CD1c-positive myeloid dendritic cell (primary cell): ENCODE results near the gene NFE2L2.
A peak's percentile ranks its signal among the peaks of the same experiment; 100 is the strongest.
"Not testable (repeated sequence)": the region's sequence is repeated elsewhere in the genome, so short reads cannot be mapped to it uniquely, and the experiment has no call there.

Source experiments
- DNase-seq: peaks from one replicate; pipeline ENCODE4 v3.0.0-alpha.2; 2016; ENCODE audit errors: extremely low spot score

The NFE2L2 gene

DNA sequence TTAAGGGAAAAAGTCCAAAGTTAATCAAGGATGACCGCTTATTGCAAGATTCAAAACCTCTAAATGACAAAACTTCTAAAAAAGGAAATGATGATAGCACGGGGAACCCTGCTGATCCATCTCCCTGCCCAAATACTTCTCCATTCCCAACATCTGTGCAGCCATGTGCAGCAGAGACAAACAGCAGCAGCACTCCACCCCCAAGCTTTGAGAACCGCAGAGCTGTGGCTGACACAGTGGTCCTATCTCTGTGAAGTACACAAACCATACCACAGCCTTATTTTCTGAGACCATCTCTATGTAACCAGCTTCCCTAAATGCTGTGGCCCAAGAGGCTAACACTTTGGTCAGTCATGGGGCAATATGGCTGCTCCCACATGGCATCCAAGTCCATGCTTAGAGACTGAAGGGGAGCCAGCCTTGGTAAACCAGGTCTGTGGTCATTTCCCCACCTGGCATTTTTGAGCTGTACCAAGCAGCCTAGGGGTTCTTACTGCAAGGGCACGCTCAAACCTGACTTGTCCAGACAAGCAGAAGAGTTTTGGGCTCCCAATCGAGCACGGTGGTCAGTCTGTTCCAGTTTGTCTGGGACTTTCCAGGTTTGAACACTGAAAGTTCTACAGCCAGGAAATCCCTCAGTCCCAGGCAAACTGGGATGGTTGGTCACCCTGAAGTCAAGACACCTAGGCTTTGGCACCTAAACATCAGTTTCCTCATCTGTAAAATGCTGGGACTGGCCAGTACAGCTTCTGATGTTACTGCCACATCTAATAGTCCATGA lies 17.1 kb upstream of the NFE2L2 start:
- peak; percentile 90 for DNase-seq

- DNase-seq = no peak
Observed at GRCh38 chr2:177279847-177280246, 15.3 kb upstream of the NFE2L2 start.

- DNase-seq = no peak
Observed at GRCh38 chr2:177275743-177276055, 11.2 kb upstream of the NFE2L2 start.

GRCh38 chr2:177275040-177275742 lies 10.7 kb upstream of the NFE2L2 start:
- no peak for DNase-seq

DNA sequence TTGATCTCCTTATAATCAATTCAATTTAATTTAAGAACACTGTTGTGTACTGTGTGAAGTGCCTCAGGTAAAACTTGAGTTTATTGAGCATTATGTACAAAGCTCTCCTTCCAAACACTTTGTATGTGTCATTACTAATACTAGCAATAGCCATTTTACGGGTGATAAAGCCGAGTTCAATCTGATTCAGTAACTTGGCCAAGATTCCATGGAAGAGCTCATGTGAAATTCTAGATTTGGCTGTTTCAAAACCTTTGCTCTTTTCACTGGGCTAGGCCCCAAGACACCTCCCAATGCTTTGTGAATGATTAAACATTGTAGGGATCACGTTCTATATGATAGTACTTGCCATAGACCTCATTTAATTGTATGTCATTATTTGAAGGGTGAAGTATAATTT lies 8.9 kb upstream of the NFE2L2 start:
- no peak for DNase-seq

DNA sequence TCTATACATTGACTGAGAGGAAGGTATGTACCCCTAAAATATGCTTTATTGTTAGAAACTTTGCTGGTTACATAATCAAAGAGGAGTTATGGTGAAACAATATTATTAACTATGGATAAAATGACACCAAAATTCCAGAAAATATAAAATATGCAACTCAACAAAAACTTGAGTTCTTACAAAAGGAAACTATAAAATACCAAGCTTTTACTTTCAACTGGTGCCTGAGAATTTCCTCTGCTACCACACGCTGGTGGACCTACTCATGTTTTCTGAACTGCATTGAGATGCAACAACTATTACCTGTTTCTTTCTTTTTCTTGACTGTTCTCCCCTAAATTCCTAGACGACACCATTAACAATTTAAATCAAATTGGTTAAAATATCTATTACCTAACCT lies 8.2 kb upstream of the NFE2L2 start:
- DNase-seq = no peak

GRCh38 chr2:177271981-177272666 lies 7.6 kb upstream of the NFE2L2 start:
- no peak for DNase-seq

DNA sequence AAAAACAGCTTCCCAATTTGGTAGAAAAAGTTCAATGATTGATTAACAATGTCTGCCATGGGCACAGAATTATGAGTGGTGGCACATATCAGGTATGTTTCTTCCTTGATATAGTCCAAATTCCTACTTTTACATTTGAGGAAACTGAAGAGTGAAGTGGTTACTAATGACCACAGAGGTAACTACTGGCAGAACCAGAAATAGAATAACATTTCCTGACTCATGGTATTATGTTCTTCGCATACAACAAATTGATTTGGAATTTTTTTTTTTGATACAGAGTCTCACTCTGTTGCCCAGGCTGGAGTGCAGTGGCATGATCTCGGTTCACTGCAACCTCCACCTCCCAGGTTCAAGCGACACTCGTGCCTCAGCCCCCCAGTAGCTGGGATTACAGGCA lies 6.0 kb upstream of the NFE2L2 start:
- DNase-seq = no peak

GRCh38 chr2:177268901-177269300 lies 4.4 kb upstream of the NFE2L2 start:
- no peak for DNase-seq

DNA sequence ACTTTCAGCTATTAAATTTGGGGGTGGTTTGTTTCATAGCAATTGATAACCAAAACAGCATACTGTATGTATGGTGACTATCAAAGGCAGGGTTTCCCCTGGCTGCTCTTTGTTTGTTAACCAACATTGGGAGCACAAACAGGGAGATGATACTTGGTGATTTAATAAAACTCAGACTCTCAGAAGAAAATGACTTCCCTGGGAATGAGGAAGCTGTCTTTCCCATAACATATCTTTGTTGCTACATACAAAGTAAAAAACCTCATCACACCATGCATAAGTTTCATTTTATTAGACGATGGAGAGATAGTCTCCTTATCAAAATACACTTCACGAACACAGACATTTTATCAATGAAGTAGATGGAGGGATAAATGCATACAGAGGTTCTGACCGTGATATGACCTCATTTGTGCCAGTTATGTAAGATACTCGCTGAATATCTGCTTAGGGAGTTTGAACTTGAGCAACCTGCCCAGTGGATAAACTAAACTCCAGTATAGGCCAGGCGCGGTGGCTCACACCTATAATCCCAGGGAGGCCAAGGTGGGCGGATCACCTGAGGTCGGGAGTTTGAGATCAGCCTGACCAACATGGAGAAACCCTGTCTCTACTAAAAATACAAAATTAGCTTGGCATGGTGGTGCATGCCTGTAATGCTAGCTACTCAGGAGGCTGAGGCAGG lies 3.8 kb upstream of the NFE2L2 start:
- DNase-seq = no peak

GRCh38 chr2:177266955-177267354 lies 2.4 kb upstream of the NFE2L2 start:
- DNase-seq = not testable (repeated sequence)

DNA sequence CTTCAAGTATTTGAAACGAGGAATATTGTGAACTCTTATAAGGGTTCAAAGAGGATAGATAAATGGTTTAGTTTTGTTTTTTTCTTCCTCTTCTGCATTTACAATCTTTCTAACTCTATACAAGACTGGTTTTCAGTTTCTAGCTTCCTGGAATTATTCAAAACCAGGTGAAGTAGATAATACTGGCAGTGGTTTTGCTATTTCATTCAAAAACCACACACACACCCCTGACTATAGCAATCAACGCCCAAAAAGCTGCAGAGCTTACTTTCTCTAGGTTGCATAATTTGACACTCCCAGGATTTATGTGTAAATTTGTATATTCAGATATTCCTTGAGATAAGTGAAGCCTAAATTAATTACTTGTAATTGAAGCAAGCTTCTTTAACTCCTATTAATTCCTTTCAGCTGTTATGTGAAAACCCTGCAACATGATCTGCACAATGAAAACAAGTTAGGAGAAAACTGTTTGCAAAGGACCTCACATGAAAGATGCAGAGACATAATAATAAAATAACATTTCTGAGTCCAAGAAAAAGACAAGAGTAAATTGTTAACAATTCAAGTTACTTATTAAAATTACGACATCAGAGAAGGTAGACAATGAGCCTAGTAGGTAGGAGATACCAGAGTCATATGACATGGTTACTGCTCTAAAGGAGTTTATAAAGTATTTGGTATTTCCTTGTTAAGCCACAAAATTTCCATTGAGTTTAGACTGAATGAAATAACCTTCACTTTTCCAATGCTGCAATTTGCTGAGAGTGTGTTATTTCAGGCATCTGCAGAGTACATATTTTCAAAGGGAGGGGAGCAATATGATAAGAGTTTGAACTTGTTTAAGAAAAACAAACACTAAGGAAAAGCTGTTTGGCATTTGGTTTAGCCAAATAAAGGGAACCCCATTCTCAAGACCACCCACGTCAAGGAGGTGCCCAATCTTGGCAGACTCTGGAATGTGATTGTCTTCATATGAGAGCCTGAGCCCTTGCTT lies 1.6 kb upstream of the NFE2L2 start:
- peak; percentile 57 for DNase-seq

DNA sequence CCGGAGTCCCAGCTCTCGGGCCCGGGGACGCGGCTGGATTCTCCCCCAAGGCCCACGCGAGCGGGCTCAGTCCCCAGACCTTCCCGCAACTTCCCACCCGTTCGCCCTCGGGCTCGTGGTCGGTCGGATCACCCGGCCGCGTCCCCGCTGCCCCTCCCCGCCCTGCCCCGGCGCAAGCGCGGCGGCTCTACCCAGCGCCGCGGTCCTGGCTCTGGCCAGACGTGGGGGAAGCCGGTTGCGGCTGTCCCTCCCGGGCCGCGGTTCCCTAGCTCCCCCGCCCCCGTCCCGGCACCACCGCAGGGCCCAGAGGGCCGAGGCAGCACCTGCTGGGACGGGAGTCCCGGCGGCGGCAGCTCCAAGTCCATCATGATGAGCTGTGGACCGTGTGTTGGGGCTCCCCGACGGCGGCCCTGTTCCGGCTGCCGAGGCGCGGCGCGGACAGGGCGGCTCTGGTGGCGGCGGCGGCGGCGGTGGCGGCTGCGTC lies 276 bp downstream of the NFE2L2 start:
- no peak for DNase-seq

DNA sequence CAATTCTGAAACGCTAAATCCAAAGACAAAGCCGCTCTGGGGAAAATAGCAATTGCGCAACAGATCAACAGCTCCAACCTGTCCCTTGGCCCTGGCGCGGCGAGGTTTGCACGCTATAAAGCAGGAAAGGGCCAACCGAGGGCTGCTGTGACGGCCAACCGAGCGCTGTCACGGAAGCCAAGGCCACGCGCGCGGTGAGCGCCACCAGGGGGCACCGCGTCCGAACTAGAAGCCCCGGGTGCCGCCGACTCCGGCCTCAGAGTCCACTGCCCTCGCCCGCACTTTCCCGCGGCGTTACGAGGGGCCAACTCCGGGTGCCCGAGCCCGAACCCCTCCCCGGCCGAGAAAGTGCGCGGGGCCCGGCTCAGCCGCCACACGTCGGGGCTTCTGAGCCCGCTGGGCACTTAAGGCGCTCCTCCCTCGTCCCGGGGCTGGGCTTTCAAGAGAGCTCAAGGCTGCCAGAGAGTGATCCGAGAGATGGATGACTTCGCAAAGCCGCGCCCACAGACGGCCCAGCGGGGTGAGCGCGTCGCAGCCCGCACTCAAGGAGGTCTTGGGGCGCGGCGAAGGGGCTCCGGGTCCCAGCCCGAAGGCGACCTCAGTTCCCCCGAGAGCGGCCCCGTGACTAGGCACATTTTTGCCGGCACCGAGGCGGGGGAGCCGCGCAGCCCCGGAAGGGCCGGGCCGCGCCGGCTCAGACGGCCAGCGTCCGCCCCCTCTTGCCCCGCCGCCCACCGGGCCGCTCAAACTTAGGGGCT lies 897 bp downstream of the NFE2L2 start:
- DNase-seq = peak; percentile 99

DNA sequence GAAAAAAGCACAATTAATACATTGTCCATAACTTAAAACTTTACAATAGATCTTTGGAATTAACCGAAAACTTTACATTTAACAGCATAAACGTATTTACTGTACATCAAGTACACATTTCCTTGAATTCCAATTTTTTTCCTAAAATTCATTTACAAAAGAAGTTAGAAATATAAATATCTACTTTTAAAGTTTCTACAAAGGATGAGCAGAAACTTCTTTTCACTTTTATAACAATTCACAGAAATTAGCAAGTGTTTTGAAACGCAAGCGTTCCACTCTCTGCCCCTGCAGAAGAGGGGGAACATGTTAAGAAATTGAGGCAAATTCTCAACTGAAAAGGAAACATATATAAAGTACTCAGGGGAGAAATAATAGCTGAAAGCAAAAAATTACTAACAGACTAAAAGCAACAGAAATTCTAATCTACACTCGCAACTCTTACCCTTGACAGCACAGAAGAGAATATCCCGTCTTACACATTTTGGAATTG lies 1.5 kb downstream of the NFE2L2 start:
- DNase-seq = no peak

- no peak for DNase-seq
Observed at GRCh38 chr2:177262092-177262491, 2.4 kb downstream of the NFE2L2 start.

GRCh38 chr2:177261116-177262060 lies 3.1 kb downstream of the NFE2L2 start:
- DNase-seq = peak; percentile 47

GRCh38 chr2:177260379-177260778 lies 4.1 kb downstream of the NFE2L2 start:
- DNase-seq = no peak

- DNase-seq = no peak
Observed at GRCh38 chr2:177258059-177258458, 6.5 kb downstream of the NFE2L2 start.
